AG04449 (cell line): Measurements from ENCODE around the gene NCSTN.
"Not testable (repeated sequence)": the region's sequence is repeated elsewhere in the genome, so short reads cannot be mapped to it uniquely, and the experiment has no call there.

Experiments
- CTCF ChIA-PET: fragments of 350-600 bp; formaldehyde crosslinking; extraction: SDS; loops from one replicate; lab custom pipeline; 2021; ENCODE audit warnings: antibody characterized with exemption; lab: Yijun Ruan, JAX
- POLR2A ChIA-PET: fragments of 400-600, 350-600 bp; formaldehyde crosslinking; extraction: SDS; loops from one replicate; lab custom pipeline; 2020; ENCODE audit warnings: antibody characterized with exemption, inconsistent platforms; lab: Yijun Ruan, JAX
- DNase-seq: peaks from one replicate; pipeline ENCODE4 v3.0.0-alpha.2; 2010; ENCODE audit warnings: low read depth, low spot score
- H3K4me3 ChIP-seq: 2 replicates; pipeline ENCODE4 v1.5.1; 2011; ENCODE audit warnings: low read depth, mild to moderate bottlenecking, control low read depth, low read length
- CTCF ChIP-seq: IDR thresholded peaks from one replicate; pipeline ENCODE4 v1.5.1; 2011; ENCODE audit warnings: mild to moderate bottlenecking, moderate library complexity, low read length, control low read depth, inconsistent platforms; ENCODE audit not compliant: insufficient read depth; ENCODE audit errors: missing control alignments

Gene NCSTN

DNA sequence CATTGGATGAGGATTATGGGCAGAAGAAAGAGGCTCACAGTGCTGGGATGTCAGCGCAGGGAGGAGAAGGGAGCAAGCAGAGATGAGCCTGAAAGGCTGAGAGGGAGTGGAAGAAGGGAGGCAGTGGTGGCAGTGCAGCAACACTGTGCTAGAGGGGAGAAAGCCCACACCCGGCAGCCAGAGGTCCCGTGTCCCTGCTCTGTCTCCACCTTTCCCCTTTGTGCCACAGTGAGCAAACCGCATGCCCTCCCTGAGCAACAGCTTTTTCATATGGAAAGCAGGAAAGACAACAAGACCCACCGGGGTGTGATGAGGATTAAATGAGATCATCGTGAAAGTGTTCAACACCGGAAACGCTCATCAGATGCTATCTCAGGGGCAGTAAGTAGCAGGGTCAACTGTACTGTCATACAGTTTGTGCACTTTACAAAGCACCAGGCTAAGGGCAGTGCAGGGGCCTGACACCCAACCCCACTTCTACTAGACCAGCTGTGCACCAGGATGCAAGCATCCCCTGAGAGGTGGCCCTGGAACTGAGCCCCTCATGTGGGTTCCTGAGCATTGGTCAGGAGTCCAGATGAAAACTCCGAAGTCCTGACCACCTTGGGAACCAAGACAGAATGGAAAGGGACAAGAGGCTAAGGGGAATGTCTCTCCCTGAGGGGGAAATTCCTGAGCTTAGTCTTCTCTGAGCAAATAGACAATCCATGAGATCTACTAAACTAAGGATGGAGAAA is 32.8 kb downstream of the NCSTN start:
- ChIA-PET CTCF (interaction anchor here (0.7 to 11.5 kb wide), 33 partner anchors 9 to 452 kb away, joined by 3 to 277 read pairs (median 4); partner anchors contain the start of genes CASQ1, DCAF8, NHLH1 and PEX19), POLR2A (no interaction called here)
- TF ChIP-seq CTCF: no peak
- DNase-seq: no peak
- no peak overlapping the region; the same call in 1 of the 2 replicates for H3K4me3 ChIP-seq

GRCh38 chr1:160376525-160377131 is 33.4 kb downstream of the NCSTN start:
- DNase-seq: no peak
- peak; percentile 84 for TF ChIP-seq CTCF
- CTCF ChIA-PET: interaction anchor here (0.7 to 11.5 kb wide), 33 partner anchors 8 to 331 kb away, joined by 3 to 277 read pairs (median 4); partner anchors contain the start of genes CASQ1, DCAF8, NHLH1 and PEX19
- no peak overlapping the region for H3K4me3 ChIP-seq
- POLR2A ChIA-PET: no interaction called here

DNA sequence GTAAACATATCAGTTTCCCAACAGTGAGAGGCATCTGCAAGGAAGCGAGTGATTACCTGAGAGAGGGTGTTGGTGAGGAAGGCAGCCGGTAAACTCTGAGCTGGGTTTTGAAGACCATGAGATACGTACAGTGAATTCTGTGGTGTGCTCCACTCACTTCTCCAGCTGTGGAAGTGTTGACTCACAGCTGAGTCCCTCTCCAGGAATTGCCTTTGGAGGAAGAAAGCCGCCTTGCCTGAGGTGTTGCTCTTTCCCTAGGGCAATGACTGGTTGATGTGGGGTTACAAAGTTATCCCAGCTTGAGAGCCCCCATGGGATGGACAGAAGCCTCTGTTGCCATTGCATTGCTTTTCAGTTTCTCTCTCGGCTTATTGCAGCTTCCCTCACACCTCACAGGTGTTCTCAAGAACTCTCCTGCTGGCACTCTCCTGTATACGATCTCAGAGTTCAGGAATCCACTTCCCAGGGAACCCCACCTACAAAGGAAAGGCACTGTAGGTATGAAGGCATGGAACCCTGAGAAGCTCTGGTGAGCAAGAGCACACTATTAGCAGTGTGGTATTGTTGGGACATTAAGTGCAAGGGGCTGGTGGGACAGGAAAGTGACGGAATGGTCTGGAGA is 34.5 kb downstream of the NCSTN start:
- CTCF ChIA-PET: interaction anchor here (0.9 to 11.5 kb wide), 18 partner anchors 14 to 332 kb away, joined by 3 to 277 read pairs (median 8); partner anchors contain the start of genes CASQ1 and NHLH1
- TF ChIP-seq CTCF: no peak
- no peak overlapping the region for H3K4me3 ChIP-seq
- peak; percentile 17 for DNase-seq
- POLR2A ChIA-PET: interaction anchor here (0.5 to 0.7 kb wide), 2 partner anchors 18 to 227 kb away, joined by 3 to 4 read pairs; no protein-coding TSS in a partner anchor

GRCh38 chr1:160384812-160385211 is 41.6 kb downstream of the NCSTN start:
- CTCF ChIA-PET: interaction anchor here (1.5 kb wide), 1 partner anchor 9 kb away, joined by 4 read pairs; no protein-coding TSS in a partner anchor
- POLR2A ChIA-PET, DNase-seq, H3K4me3 ChIP-seq: not testable (repeated sequence)

GRCh38 chr1:160388406-160388805 is 45.2 kb downstream of the NCSTN start:
- DNase-seq, POLR2A ChIA-PET, H3K4me3 ChIP-seq: not testable (repeated sequence)
- CTCF ChIA-PET: interaction anchor here (7.1 kb wide), 1 partner anchor 10 kb away, joined by 36 read pairs; no protein-coding TSS in a partner anchor

DNA sequence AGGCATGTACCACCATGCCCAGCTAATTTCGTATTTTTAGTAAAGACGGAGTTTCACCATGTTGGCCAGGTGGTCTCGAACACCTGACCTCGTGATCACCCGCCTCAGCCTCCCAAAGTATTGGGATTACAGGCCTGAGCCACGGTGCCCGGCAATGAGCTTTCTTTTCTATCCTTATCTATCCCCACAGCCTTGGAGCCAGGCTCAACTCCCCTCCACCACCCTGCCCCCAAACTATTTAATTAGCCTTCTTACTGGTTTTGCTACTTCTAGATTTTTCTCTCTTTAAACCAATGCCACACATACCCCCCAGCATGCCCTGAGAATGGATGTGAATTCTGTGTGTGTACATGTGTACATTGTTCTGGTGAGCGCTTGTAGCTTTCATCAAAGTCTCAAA is 51.5 kb downstream of the NCSTN start:
- CTCF ChIA-PET: interaction anchor here (7.1 kb wide), 1 partner anchor 17 kb away, joined by 36 read pairs; no protein-coding TSS in a partner anchor
- DNase-seq: no peak
- POLR2A ChIA-PET: no interaction called here
- no peak overlapping the region for H3K4me3 ChIP-seq
- no peak for TF ChIP-seq CTCF
